HepG2 (cell line): ENCODE measurements around the gene FAM131A. TPM values are rescaled to one million over a fixed set of nuclear protein-coding genes. Genes with fewer than 3 reads are reported as not detected.

Experiments
- ATAC-seq: fragments of 200-7000 bp; cut with Tn5 transposase; 3 replicates; pipeline ENCODE4 v1.9.1; 2020; ENCODE audit warnings: mild to moderate bottlenecking, moderate library complexity
- BruUV-seq: library from RNA; stranded (reverse); fragments of 400-500 nt; replicated peaks from 2 replicates; lab custom pipeline; 2021; lab: Mats Ljungman, UMichigan
- CTCF ChIA-PET: fragments of 300-600 bp; formaldehyde crosslinking; extraction: SDS; loops from one replicate; lab custom pipeline; 2021; ENCODE audit warnings: low total read pairs, inconsistent platforms, low intra/inter-chr PET ratio; lab: Yijun Ruan, JAX
- POLR2A ChIA-PET: fragments of 350-600 bp; sonication (Branson Sonifier 250); formaldehyde crosslinking; loops from one replicate; lab custom pipeline; 2020; ENCODE audit warnings: antibody characterized with exemption, inconsistent platforms; lab: Yijun Ruan, JAX
- DNase-seq: peaks from one replicate; pipeline ENCODE4 v3.0.0-alpha.2; 2015; ENCODE audit warnings: low spot score
- FAIRE-seq: peaks from 3 replicates; lab custom pipeline; 2011; peaks lifted over from hg19 to GRCh38; lab: Jason Lieb, UNC
- H2AFZ ChIP-seq: one replicate; pipeline ENCODE4 v1.6.1; 2011; ENCODE audit warnings: low read length, inconsistent platforms
- H3K27ac ChIP-seq: fragments of 300-600 bp; 3 replicates; pipeline ENCODE4 v1.8.0; 2011; ENCODE audit warnings: mixed run types, mild to moderate bottlenecking, mixed read lengths, low read length, inconsistent platforms; ENCODE audit not compliant: insufficient read depth; ENCODE audit errors: extremely low read length
- H3K27me3 ChIP-seq, 2 experiments: fragments of 200-600 bp in 1 of 2; 2 replicates in 1 of 2; 3 replicates in 1 of 2; pipeline versions ENCODE4 v1.6.0 to v1.8.0; 2011; ENCODE audit warnings: low read length in 2 of 2, mild to moderate bottlenecking in 2 of 2, moderate library complexity in 2 of 2, inconsistent platforms in 1 of 2; ENCODE audit not compliant: insufficient read depth in 2 of 2, control insufficient read depth in 1 of 2
- H3K36me3 ChIP-seq, 2 experiments: fragments of 200-600 bp in 1 of 2; replicated peaks in 1 of 2; 2 replicates in 1 of 2; 3 replicates in 1 of 2; pipeline versions ENCODE4 v1.5.1 to v1.8.0; 2011; ENCODE audit warnings: low read length in 2 of 2, inconsistent platforms in 1 of 2; ENCODE audit not compliant: insufficient read depth in 2 of 2, control insufficient read depth in 1 of 2
- H3K4me1 ChIP-seq: 2 replicates; pipeline ENCODE4 v1.5.1; 2012; ENCODE audit warnings: low read length, inconsistent platforms; ENCODE audit not compliant: insufficient read depth
- H3K4me2 ChIP-seq: 2 replicates; pipeline ENCODE4 v1.6.0; 2011; ENCODE audit warnings: low read depth, low read length, inconsistent platforms
- H3K4me3 ChIP-seq, 3 experiments: fragments of 200-600 bp in 1 of 3; sonication (generic), shearing (Covaris generic) in 1 of 3; replicated peaks in 1 of 3; 2 replicates each; pipeline ENCODE4 v1.5.1; 2011 to 2016; ENCODE audit warnings: low read length in 3 of 3, inconsistent platforms in 2 of 3, low read depth in 2 of 3, mild to moderate bottlenecking in 2 of 3, control low read depth in 1 of 3, mixed read lengths in 1 of 3; ENCODE audit not compliant: insufficient read depth in 1 of 3
- H3K79me2 ChIP-seq: one replicate; pipeline ENCODE4 v1.6.1; 2011; ENCODE audit warnings: low read length, inconsistent platforms; ENCODE audit not compliant: insufficient read depth
- H3K9ac ChIP-seq: 2 replicates; pipeline ENCODE4 v1.6.0; 2011; ENCODE audit warnings: mild to moderate bottlenecking, low read depth, low read length, inconsistent platforms; ENCODE audit not compliant: insufficient read depth
- H3K9me3 ChIP-seq: 2 replicates; pipeline ENCODE4 v1.5.1; 2012; ENCODE audit warnings: mild to moderate bottlenecking, low read length
- H4K20me1 ChIP-seq: 2 replicates; pipeline ENCODE4 v1.6.0; 2011; ENCODE audit warnings: inconsistent platforms, mild to moderate bottlenecking, low read length, moderate library complexity; ENCODE audit not compliant: insufficient read depth
- AGO1 ChIP-seq: fragments of 200-400 bp; formaldehyde crosslinking; IDR thresholded peaks from 2 replicates; pipeline ENCODE4 v1.6.1; 2017; ENCODE audit warnings: mild to moderate bottlenecking, low read depth, low read length, moderate library complexity; ENCODE audit not compliant: poor library complexity, severe bottlenecking
- ATF7 ChIP-seq, 2 experiments: fragments of 450-650 bp in 1 of 2; sonication (generic) in 1 of 2; formaldehyde crosslinking in 1 of 2; IDR thresholded peaks; 2 replicates each; pipeline versions ENCODE4 v1.4.0 to v1.6.1; 2016 to 2020; ENCODE audit warnings: antibody characterized with exemption in 1 of 2, mild to moderate bottlenecking in 1 of 2, missing genetic modification reagents in 1 of 2
- ATF7-NPFF ChIP-seq: sonication (generic); formaldehyde crosslinking; IDR thresholded peaks from 2 replicates; pipeline ENCODE4 v1.8.1; 2023; ENCODE audit warnings: mild to moderate bottlenecking, low read depth, missing genetic modification reagents, moderate library complexity
- CAMTA2 ChIP-seq: sonication (generic); formaldehyde crosslinking; IDR thresholded peaks from 2 replicates; pipeline ENCODE4 v1.4.0; 2020; ENCODE audit warnings: mild to moderate bottlenecking, missing genetic modification reagents, borderline replicate concordance
- FOXA3 ChIP-seq: IDR thresholded peaks from 2 replicates; pipeline ENCODE4 v1.6.1; 2016; ENCODE audit warnings: missing genetic modification reagents, missing compliant biosample characterization
- FOXO1 ChIP-seq: sonication (generic); formaldehyde crosslinking; IDR thresholded peaks from 2 replicates; pipeline ENCODE4 v1.4.0; 2020; ENCODE audit warnings: missing genetic modification reagents
- FUBP1 ChIP-seq: sonication (generic); formaldehyde crosslinking; IDR thresholded peaks from 2 replicates; pipeline ENCODE4 v1.5.1; 2020; ENCODE audit warnings: missing genetic modification reagents, mild to moderate bottlenecking, borderline replicate concordance
- JARID2 ChIP-seq: sonication (generic); formaldehyde crosslinking; IDR thresholded peaks from 2 replicates; pipeline ENCODE4 v1.8.1; 2023; ENCODE audit warnings: missing genetic modification reagents, inconsistent platforms; ENCODE audit not compliant: insufficient replicate concordance
- MAFG ChIP-seq: sonication (generic); formaldehyde crosslinking; IDR thresholded peaks from 2 replicates; pipeline ENCODE4 v1.5.1; 2020; ENCODE audit warnings: mild to moderate bottlenecking, missing genetic modification reagents
- PRMT3 ChIP-seq: sonication (generic); formaldehyde crosslinking; IDR thresholded peaks from 2 replicates; pipeline ENCODE4 v1.8.1; 2022; ENCODE audit warnings: low read depth, mild to moderate bottlenecking, moderate library complexity, missing genetic modification reagents, borderline replicate concordance
- ZBTB42 ChIP-seq: sonication (generic); formaldehyde crosslinking; IDR thresholded peaks from 2 replicates; pipeline ENCODE4 v1.5.0; 2020; ENCODE audit warnings: mild to moderate bottlenecking, missing genetic modification reagents
- ZC3H13 ChIP-seq: sonication (generic); formaldehyde crosslinking; IDR thresholded peaks from 2 replicates; pipeline ENCODE4 v1.8.1; 2023; ENCODE audit warnings: mild to moderate bottlenecking, missing genetic modification reagents, moderate library complexity
- ZNF20 ChIP-seq: sonication (generic); formaldehyde crosslinking; IDR thresholded peaks from 2 replicates; pipeline ENCODE4 v1.4.0; 2020; ENCODE audit warnings: mild to moderate bottlenecking, moderate library complexity, missing genetic modification reagents
- WGBS: methylation state at CpG from one replicate; pipeline ENCODE4 v1.1.6; 2017; ENCODE audit warnings: low lambda C conversion rate; 5-methylcytosine and 5-hydroxymethylcytosine counted together
- in situ Hi-C: cut with HindIII; loops from 2 replicates; pipeline ENCODE4 v1.10.0; 2017; ENCODE audit warnings: low pct_unique_long_range_greater_than_20kb; ENCODE audit not compliant: extremely low pct_ligation_motif_present
- intact Hi-C: fragments of 100-400 bp; cut with micrococcal nuclease; formaldehyde crosslinking; loops from one replicate; pipeline ENCODE4 v1.10.0; 2022; ENCODE audit not compliant: unreplicated experiment
- polyA plus RNA-seq, 8 experiments: library from polyadenylated mRNA; depleted of rRNA in 3 of 8; stranded (reverse) in 7 of 8; unstranded in 1 of 8; fragments of >200 nt; fragmentation: Illumina TruSeq in 4 of 8; extraction: Trizol in 4 of 8; gene quantifications; 2 replicates each; pipeline versions ENCODE4 v1.2.1 to v1.2.3, GENCODE V29; 2011 to 2016; ENCODE audit warnings: low read depth in 4 of 8, missing spikeins in 1 of 8, mixed read lengths in 1 of 8; ENCODE audit not compliant: insufficient read depth in 1 of 8
- total RNA-seq, 5 experiments: library from RNA; depleted of rRNA; stranded (reverse); fragments of >200 nt; fragmentation: Illumina TruSeq; extraction: Trizol; gene quantifications; 2 replicates each; pipeline ENCODE4 v1.2.3, GENCODE V29; 2016; ENCODE audit warnings: low read depth in 1 of 5
- TF ChIP-seq, protein P1 (sequence below): sonication (generic); formaldehyde crosslinking; IDR thresholded peaks from 2 replicates; pipeline ENCODE4 v1.5.0; 2020; ENCODE audit warnings: mild to moderate bottlenecking, missing genetic modification reagents

FAM131A gene
- total and polyA plus RNA-seq, 2 of the 13 experiments (the other 11 are each of a cell fraction or from before 2014, with no cell fraction given): 9.2 to 9.3 TPM

DNA sequence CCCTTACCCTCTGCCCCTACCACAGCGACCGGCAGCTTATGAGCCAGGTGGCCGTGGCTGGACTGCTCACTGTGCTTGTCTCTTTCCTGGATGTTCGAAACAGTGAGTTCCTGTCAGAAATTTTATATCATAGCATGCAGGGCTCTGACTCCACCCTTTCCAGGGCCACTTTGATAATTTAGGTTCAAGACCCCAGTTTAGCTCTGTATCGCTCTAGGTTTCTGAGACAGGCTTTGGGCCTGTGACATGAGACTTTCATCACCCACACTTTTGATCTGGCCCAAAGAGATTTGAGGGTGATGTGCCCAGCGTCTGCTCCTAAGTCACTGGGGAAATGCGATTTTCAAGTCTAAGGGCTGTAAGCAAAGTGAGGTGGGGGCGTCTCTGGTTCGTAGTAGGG is 29.5 kb upstream of the FAM131A start:
- no peaks in the 10 kb centered on the region for H4K20me1 ChIP-seq
- no peaks in the 10 kb centered on the region for H3K9me3 ChIP-seq
- H3K27ac ChIP-seq: no peak overlapping the region
- no TSS peak for BruUV-seq
- no peaks in the 10 kb centered on the region for H3K4me1 ChIP-seq
- ATAC-seq (no peak), FAIRE-seq (no peak), DNase-seq (no peak)
- no peak overlapping the region for H2AFZ ChIP-seq
- H3K36me3 ChIP-seq: peaks cover 23 to 61% of the 10 kb centered on the region in 2 experiments
- no peak overlapping the region for H3K4me2 ChIP-seq
- in situ Hi-C loops: no loop called here
- no peaks in the 10 kb centered on the region for H3K79me2 ChIP-seq
- TF ChIP-seq CAMTA2 (CRISPR knock-in tag) (no peak), FOXO1 (CRISPR knock-in tag) (no peak), MAFG (CRISPR knock-in tag) (no peak), FOXA3 (CRISPR knock-in tag) (no peak), ATF7-NPFF (CRISPR knock-in tag) (no peak), ZC3H13 (CRISPR knock-in tag) (no peak), PRMT3 (CRISPR knock-in tag) (no peak), ZNF20 (CRISPR knock-in tag) (no peak), ZBTB42 (CRISPR knock-in tag) (no peak), JARID2 (CRISPR knock-in tag) (no peak), AGO1 (no peak), FUBP1 (CRISPR knock-in tag) (no peak), ATF7 (IDR thresholded peaks at IDR 0.05) (no peak), ATF7 (CRISPR knock-in tag; IDR thresholded peaks at IDR 0.05) (no peak)
- TF ChIP-seq, protein P1, sequence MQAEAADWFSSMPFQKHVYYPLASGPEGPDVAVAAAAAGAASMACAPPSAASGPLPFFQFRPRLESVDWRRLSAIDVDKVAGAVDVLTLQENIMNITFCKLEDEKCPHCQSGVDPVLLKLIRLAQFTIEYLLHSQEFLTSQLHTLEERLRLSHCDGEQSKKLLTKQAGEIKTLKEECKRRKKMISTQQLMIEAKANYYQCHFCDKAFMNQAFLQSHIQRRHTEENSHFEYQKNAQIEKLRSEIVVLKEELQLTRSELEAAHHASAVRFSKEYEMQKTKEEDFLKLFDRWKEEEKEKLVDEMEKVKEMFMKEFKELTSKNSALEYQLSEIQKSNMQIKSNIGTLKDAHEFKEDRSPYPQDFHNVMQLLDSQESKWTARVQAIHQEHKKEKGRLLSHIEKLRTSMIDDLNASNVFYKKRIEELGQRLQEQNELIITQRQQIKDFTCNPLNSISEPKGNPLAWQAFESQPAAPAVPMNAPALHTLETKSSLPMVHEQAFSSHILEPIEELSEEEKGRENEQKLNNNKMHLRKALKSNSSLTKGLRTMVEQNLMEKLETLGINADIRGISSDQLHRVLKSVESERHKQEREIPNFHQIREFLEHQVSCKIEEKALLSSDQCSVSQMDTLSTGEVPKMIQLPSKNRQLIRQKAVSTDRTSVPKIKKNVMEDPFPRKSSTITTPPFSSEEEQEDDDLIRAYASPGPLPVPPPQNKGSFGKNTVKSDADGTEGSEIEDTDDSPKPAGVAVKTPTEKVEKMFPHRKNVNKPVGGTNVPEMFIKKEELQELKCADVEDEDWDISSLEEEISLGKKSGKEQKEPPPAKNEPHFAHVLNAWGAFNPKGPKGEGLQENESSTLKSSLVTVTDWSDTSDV (CRISPR knock-in tag): no peak
- WGBS: 99% methylated on average over 9 of the region's 9 CpGs
- intact Hi-C loops: no loop called here
- ChIA-PET POLR2A (no interaction called here), CTCF (no interaction called here)
- H3K4me3 ChIP-seq: no peak overlapping the region
- H3K27me3 ChIP-seq: no peaks in the 10 kb centered on the region; a peak in 1 of 5 replicates
- H3K9ac ChIP-seq: no peak overlapping the region
